T-helper 1 cell treated with Interleukin-12 subunit alpha and Interleukin-12 subunit beta and Interleukin-4 antibody, amounts not matched to agents 30 ng/mL and 1 ng/mL, for 36 hours (primary cell): ENCODE data around the gene ERVW-1. TPM values are rescaled to one million over a fixed set of nuclear protein-coding genes. Genes with fewer than 3 reads are reported as not detected.
"Not testable (repeated sequence)": the region's sequence is repeated elsewhere in the genome, so short reads cannot be mapped to it uniquely, and the experiment has no call there.

ENCODE experiments used
- intact Hi-C: fragments of 100-400 bp; cut with micrococcal nuclease; formaldehyde crosslinking; loops from one replicate; pipeline ENCODE4 v1.15.1; 2024
- total RNA-seq: library from RNA; stranded (reverse); gene quantifications from 2 replicates; pipeline ENCODE4 v1.2.3, GENCODE V29; 2022

The ERVW-1 gene
- total RNA-seq, result not detected in 2 replicates

- intact Hi-C loops, result not testable (repeated sequence)
These were observed at the start of gene ERVW-1 for GRCh38 chr7:92477681-92478080. Gene ERVW-1 (minus strand): TSS chr7:92477946. CDS start chr7:92470381, 7,565 bp downstream.

GRCh38 chr7:92523110-92523509 is 45.4 kb upstream of the ERVW-1 start:
- intact Hi-C loops, result loop anchor here (10.0 kb wide), 1 partner anchor 1872 kb away; the partner anchor contains the start of gene COL1A2

GRCh38 chr7:92520024-92520423 is 42.3 kb upstream of the ERVW-1 start:
- intact Hi-C loops, result loop anchor here (10.0 kb wide), 1 partner anchor 1875 kb away; the partner anchor contains the start of gene COL1A2

GRCh38 chr7:92517631-92518030 is 39.9 kb upstream of the ERVW-1 start:
- intact Hi-C loops, result no loop called here

- intact Hi-C loops, result no loop called here
These were observed 35.6 kb upstream of the ERVW-1 start for GRCh38 chr7:92513167-92513902.

- intact Hi-C loops, result no loop called here
These were observed 31.2 kb upstream of the ERVW-1 start for GRCh38 chr7:92508946-92509345.

GRCh38 chr7:92506363-92506762 is 28.6 kb upstream of the ERVW-1 start:
- intact Hi-C loops, result no loop called here

- intact Hi-C loops, result no loop called here
These were observed 26.8 kb upstream of the ERVW-1 start for GRCh38 chr7:92504563-92504962.

GRCh38 chr7:92503767-92504166 is 26.0 kb upstream of the ERVW-1 start:
- intact Hi-C loops, result no loop called here

- intact Hi-C loops, result no loop called here
These were observed 20.8 kb upstream of the ERVW-1 start for GRCh38 chr7:92498557-92498956.

- intact Hi-C loops, result no loop called here
These were observed 19.1 kb upstream of the ERVW-1 start for GRCh38 chr7:92496876-92497275.

- intact Hi-C loops, result no loop called here
These were observed 11.9 kb upstream of the ERVW-1 start for GRCh38 chr7:92489634-92490033.

GRCh38 chr7:92487804-92488203 is 10.1 kb upstream of the ERVW-1 start:
- intact Hi-C loops, result no loop called here

- intact Hi-C loops, result no loop called here
These were observed 8.2 kb upstream of the ERVW-1 start for GRCh38 chr7:92485974-92486373.

GRCh38 chr7:92485267-92485892 is 7.6 kb upstream of the ERVW-1 start:
- intact Hi-C loops, result no loop called here

- intact Hi-C loops, result not testable (repeated sequence)
These were observed 6.5 kb upstream of the ERVW-1 start for GRCh38 chr7:92484226-92484625.

GRCh38 chr7:92483624-92484023 is 5.9 kb upstream of the ERVW-1 start:
- intact Hi-C loops, result not testable (repeated sequence)

- intact Hi-C loops, result not testable (repeated sequence)
These were observed 1.4 kb upstream of the ERVW-1 start for GRCh38 chr7:92479146-92479545.

- intact Hi-C loops, result no loop called here
These were observed 965 bp upstream of the ERVW-1 start for GRCh38 chr7:92478711-92479110.

GRCh38 chr7:92478095-92478494 is 349 bp upstream of the ERVW-1 start:
- intact Hi-C loops, result no loop called here

- intact Hi-C loops, result not testable (repeated sequence)
These were observed 1.7 kb downstream of the ERVW-1 start for GRCh38 chr7:92475851-92476590.

- intact Hi-C loops, result not testable (repeated sequence)
These were observed 2.4 kb downstream of the ERVW-1 start for GRCh38 chr7:92475261-92475770.
